ENCODE measurements around the gene NHLRC2.

The NHLRC2 gene

GRCh38 chr10:113947184-113948041 is 93.0 kb downstream of the NHLRC2 start:
- Histone ChIP-seq H3K9ac (ENCODE audit: low read depth, low read length) (no peak overlapping the region), H3K27me3 (ENCODE audit: insufficient read depth, low read length) (no peaks in the 10 kb centered on the region), H3K4me3 (ENCODE audit: low read length) (no peak overlapping the region), H3K4me1 (ENCODE audit: insufficient read depth, low read length) (no peaks in the 10 kb centered on the region), H3K9me3 (ENCODE audit: insufficient read depth, low read depth, low read length) (no peaks in the 10 kb centered on the region), H3K27ac (ENCODE audit: low read length) (no peak overlapping the region), H3K36me3 (ENCODE audit: insufficient read depth, low read depth, low read length) (no peaks in the 10 kb centered on the region)

- H3K9ac ChIP-seq (ENCODE audit: low read depth, low read length) = no peak overlapping the region
- H3K4me1 ChIP-seq (ENCODE audit: insufficient read depth, low read length) = no peaks in the 10 kb centered on the region
Observed at GRCh38 chr10:113948048-113948447, 93.6 kb downstream of the NHLRC2 start.

GRCh38 chr10:113950268-113950667 is 95.8 kb downstream of the NHLRC2 start:
- Histone ChIP-seq H3K9ac (ENCODE audit: low read depth, low read length) (no peak overlapping the region), H3K27ac (ENCODE audit: low read length) (no peak overlapping the region), H3K9me3 (ENCODE audit: insufficient read depth, low read depth, low read length) (no peaks in the 10 kb centered on the region), H3K4me3 (ENCODE audit: low read length) (no peak overlapping the region), H3K27me3 (ENCODE audit: insufficient read depth, low read length) (no peaks in the 10 kb centered on the region), H3K36me3 (ENCODE audit: insufficient read depth, low read depth, low read length) (no peaks in the 10 kb centered on the region), H3K4me1 (ENCODE audit: insufficient read depth, low read length) (no peaks in the 10 kb centered on the region)

More at GRCh38 chr10:113948048-113948447, 93.6 kb downstream of the NHLRC2 start:
- Histone ChIP-seq H3K27ac (ENCODE audit: low read length) (no peak overlapping the region), H3K27me3 (ENCODE audit: insufficient read depth, low read length) (no peaks in the 10 kb centered on the region), H3K9me3 (ENCODE audit: insufficient read depth, low read depth, low read length) (no peaks in the 10 kb centered on the region), H3K36me3 (ENCODE audit: insufficient read depth, low read depth, low read length) (no peaks in the 10 kb centered on the region), H3K4me3 (ENCODE audit: low read length) (no peak overlapping the region)

- no peaks in the 10 kb centered on the region for H3K27me3 ChIP-seq (ENCODE audit: insufficient read depth, low read length)
- no peak overlapping the region for H3K9ac ChIP-seq (ENCODE audit: low read depth, low read length)
- H3K36me3 ChIP-seq (ENCODE audit: insufficient read depth, low read depth, low read length) = no peaks in the 10 kb centered on the region
- H3K4me3 ChIP-seq (ENCODE audit: low read length) = no peak overlapping the region
- no peaks in the 10 kb centered on the region for H3K9me3 ChIP-seq (ENCODE audit: insufficient read depth, low read depth, low read length)
- no peak overlapping the region for H3K27ac ChIP-seq (ENCODE audit: low read length)
- H3K4me1 ChIP-seq (ENCODE audit: insufficient read depth, low read length) = no peaks in the 10 kb centered on the region
Observed at GRCh38 chr10:113953505-113954272, 99.2 kb downstream of the NHLRC2 start.

GRCh38 chr10:113954409-113954808 is 99.9 kb downstream of the NHLRC2 start:
- Histone ChIP-seq H3K27me3 (ENCODE audit: insufficient read depth, low read length) (no peaks in the 10 kb centered on the region), H3K9ac (ENCODE audit: low read depth, low read length) (no peak overlapping the region), H3K36me3 (ENCODE audit: insufficient read depth, low read depth, low read length) (no peaks in the 10 kb centered on the region), H3K9me3 (ENCODE audit: insufficient read depth, low read depth, low read length) (no peaks in the 10 kb centered on the region), H3K4me1 (ENCODE audit: insufficient read depth, low read length) (no peaks in the 10 kb centered on the region), H3K27ac (ENCODE audit: low read length) (no peak overlapping the region), H3K4me3 (ENCODE audit: low read length) (no peak overlapping the region)

- no peak overlapping the region for H3K9ac ChIP-seq (ENCODE audit: low read depth, low read length)
- no peak overlapping the region for H3K4me3 ChIP-seq (ENCODE audit: low read length)
- no peaks in the 10 kb centered on the region for H3K36me3 ChIP-seq (ENCODE audit: insufficient read depth, low read depth, low read length)
- no peaks in the 10 kb centered on the region for H3K9me3 ChIP-seq (ENCODE audit: insufficient read depth, low read depth, low read length)
- no peaks in the 10 kb centered on the region for H3K4me1 ChIP-seq (ENCODE audit: insufficient read depth, low read length)
- no peaks in the 10 kb centered on the region for H3K27me3 ChIP-seq (ENCODE audit: insufficient read depth, low read length)
- no peak overlapping the region for H3K27ac ChIP-seq (ENCODE audit: low read length)
Observed at GRCh38 chr10:113957013-113957412, 102.6 kb downstream of the NHLRC2 start.

GRCh38 chr10:113958631-113959382 is 104.3 kb downstream of the NHLRC2 start:
- no peak overlapping the region for H3K27ac ChIP-seq (ENCODE audit: low read length)
- H3K9me3 ChIP-seq (ENCODE audit: insufficient read depth, low read depth, low read length) = no peaks in the 10 kb centered on the region
- H3K4me1 ChIP-seq (ENCODE audit: insufficient read depth, low read length) = no peaks in the 10 kb centered on the region
- no peak overlapping the region for H3K4me3 ChIP-seq (ENCODE audit: low read length)
- H3K36me3 ChIP-seq (ENCODE audit: insufficient read depth, low read depth, low read length) = no peaks in the 10 kb centered on the region
- no peak overlapping the region for H3K9ac ChIP-seq (ENCODE audit: low read depth, low read length)
- H3K27me3 ChIP-seq (ENCODE audit: insufficient read depth, low read length) = no peaks in the 10 kb centered on the region

GRCh38 chr10:113959383-113959760 is 104.9 kb downstream of the NHLRC2 start:
- Histone ChIP-seq H3K36me3 (ENCODE audit: insufficient read depth, low read depth, low read length) (no peaks in the 10 kb centered on the region), H3K9ac (ENCODE audit: low read depth, low read length) (no peak overlapping the region), H3K9me3 (ENCODE audit: insufficient read depth, low read depth, low read length) (no peaks in the 10 kb centered on the region), H3K27me3 (ENCODE audit: insufficient read depth, low read length) (no peaks in the 10 kb centered on the region), H3K4me3 (ENCODE audit: low read length) (no peak overlapping the region), H3K27ac (ENCODE audit: low read length) (no peak overlapping the region), H3K4me1 (ENCODE audit: insufficient read depth, low read length) (no peaks in the 10 kb centered on the region)

GRCh38 chr10:113960617-113961181 is 106.2 kb downstream of the NHLRC2 start:
- Histone ChIP-seq H3K36me3 (ENCODE audit: insufficient read depth, low read depth, low read length) (no peaks in the 10 kb centered on the region), H3K27ac (ENCODE audit: low read length) (no peak overlapping the region), H3K9ac (ENCODE audit: low read depth, low read length) (no peak overlapping the region), H3K4me3 (ENCODE audit: low read length) (no peak overlapping the region), H3K27me3 (ENCODE audit: insufficient read depth, low read length) (no peaks in the 10 kb centered on the region), H3K4me1 (ENCODE audit: insufficient read depth, low read length) (no peaks in the 10 kb centered on the region), H3K9me3 (ENCODE audit: insufficient read depth, low read depth, low read length) (no peaks in the 10 kb centered on the region)

- H3K9me3 ChIP-seq (ENCODE audit: insufficient read depth, low read depth, low read length) = no peaks in the 10 kb centered on the region
- no peaks in the 10 kb centered on the region for H3K4me1 ChIP-seq (ENCODE audit: insufficient read depth, low read length)
- H3K27ac ChIP-seq (ENCODE audit: low read length) = no peak overlapping the region
- no peak overlapping the region for H3K9ac ChIP-seq (ENCODE audit: low read depth, low read length)
- H3K36me3 ChIP-seq (ENCODE audit: insufficient read depth, low read depth, low read length) = no peaks in the 10 kb centered on the region
- no peak overlapping the region for H3K4me3 ChIP-seq (ENCODE audit: low read length)
- no peaks in the 10 kb centered on the region for H3K27me3 ChIP-seq (ENCODE audit: insufficient read depth, low read length)
Observed at GRCh38 chr10:113961182-113962031, 106.9 kb downstream of the NHLRC2 start.

GRCh38 chr10:113965077-113965476 is 110.6 kb downstream of the NHLRC2 start:
- H3K36me3 ChIP-seq (ENCODE audit: insufficient read depth, low read depth, low read length) = no peaks in the 10 kb centered on the region
- no peak overlapping the region for H3K27ac ChIP-seq (ENCODE audit: low read length)
- H3K4me1 ChIP-seq (ENCODE audit: insufficient read depth, low read length) = no peaks in the 10 kb centered on the region
- H3K4me3 ChIP-seq (ENCODE audit: low read length) = no peak overlapping the region
- peaks cover 14% of the 10 kb centered on the region for H3K9me3 ChIP-seq (ENCODE audit: insufficient read depth, low read depth, low read length)
- H3K9ac ChIP-seq (ENCODE audit: low read depth, low read length) = no peak overlapping the region
- H3K27me3 ChIP-seq (ENCODE audit: insufficient read depth, low read length) = no peaks in the 10 kb centered on the region

Data from iPS-20b (cell line).